ENCODE results near the gene ZNF582.

Gene ZNF582

DNA sequence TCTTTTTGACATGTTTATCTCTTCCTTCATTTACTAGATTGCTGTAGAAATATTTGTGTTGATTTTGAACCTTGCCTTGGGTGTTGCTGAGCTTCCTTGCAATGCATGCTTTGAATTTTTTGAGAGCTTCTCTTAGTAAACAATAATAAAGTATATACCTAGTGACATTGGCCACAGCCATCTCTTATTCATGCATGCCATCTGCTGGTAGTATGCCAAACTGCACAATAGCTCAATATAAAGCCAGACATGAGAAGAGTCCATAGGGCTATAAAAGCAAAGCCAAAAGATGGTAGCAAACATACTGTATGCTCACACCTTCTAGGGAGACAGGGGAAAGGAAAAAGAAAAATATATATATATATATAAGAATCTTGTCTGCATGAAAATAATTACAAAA, 59.8 kb downstream of the ZNF582 start:
- H3K4me3 ChIP-seq (ENCODE audit: low read depth, low read length): no peak overlapping the region
- TF ChIP-seq, protein P1, sequence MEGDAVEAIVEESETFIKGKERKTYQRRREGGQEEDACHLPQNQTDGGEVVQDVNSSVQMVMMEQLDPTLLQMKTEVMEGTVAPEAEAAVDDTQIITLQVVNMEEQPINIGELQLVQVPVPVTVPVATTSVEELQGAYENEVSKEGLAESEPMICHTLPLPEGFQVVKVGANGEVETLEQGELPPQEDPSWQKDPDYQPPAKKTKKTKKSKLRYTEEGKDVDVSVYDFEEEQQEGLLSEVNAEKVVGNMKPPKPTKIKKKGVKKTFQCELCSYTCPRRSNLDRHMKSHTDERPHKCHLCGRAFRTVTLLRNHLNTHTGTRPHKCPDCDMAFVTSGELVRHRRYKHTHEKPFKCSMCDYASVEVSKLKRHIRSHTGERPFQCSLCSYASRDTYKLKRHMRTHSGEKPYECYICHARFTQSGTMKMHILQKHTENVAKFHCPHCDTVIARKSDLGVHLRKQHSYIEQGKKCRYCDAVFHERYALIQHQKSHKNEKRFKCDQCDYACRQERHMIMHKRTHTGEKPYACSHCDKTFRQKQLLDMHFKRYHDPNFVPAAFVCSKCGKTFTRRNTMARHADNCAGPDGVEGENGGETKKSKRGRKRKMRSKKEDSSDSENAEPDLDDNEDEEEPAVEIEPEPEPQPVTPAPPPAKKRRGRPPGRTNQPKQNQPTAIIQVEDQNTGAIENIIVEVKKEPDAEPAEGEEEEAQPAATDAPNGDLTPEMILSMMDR (IDR thresholded peaks at IDR 0.05; ENCODE audit: borderline replicate concordance, insufficient read depth, low read depth, low read length): peak; percentile 60; the same call in 1 of the 2 replicates

Data from GM12875 (cell line).